ENCODE measurements around the gene SYF2. TPM values are rescaled to one million over a fixed set of nuclear protein-coding genes. Genes with fewer than 3 reads are reported as not detected.
"Not testable (repeated sequence)": the region's sequence is repeated elsewhere in the genome, so short reads cannot be mapped to it uniquely, and the experiment has no call there.

Gene SYF2
- total RNA-seq, 1 experiment from 2014 or later: 18.5 TPM

- no peak for DNase-seq (ENCODE audit: low spot score)
Observed at GRCh38 chr1:25246600-25247023, 14.3 kb upstream of the SYF2 start.

- DNase-seq (ENCODE audit: low spot score): peak; percentile 70
Observed at GRCh38 chr1:25245809-25246599, 13.7 kb upstream of the SYF2 start.

- DNase-seq (ENCODE audit: low spot score): no peak
Observed at GRCh38 chr1:25245393-25245792, 13.1 kb upstream of the SYF2 start.

GRCh38 chr1:25243907-25244306, 11.6 kb upstream of the SYF2 start:
- DNase-seq (ENCODE audit: low spot score): no peak

GRCh38 chr1:25239681-25240541, 7.6 kb upstream of the SYF2 start:
- DNase-seq (ENCODE audit: low spot score): peak; percentile 97

- DNase-seq (ENCODE audit: low spot score): no peak
Observed at GRCh38 chr1:25238046-25238445, 5.7 kb upstream of the SYF2 start.

GRCh38 chr1:25236261-25236660, 4.0 kb upstream of the SYF2 start:
- not testable (repeated sequence) for DNase-seq (ENCODE audit: low spot score)

GRCh38 chr1:25235411-25235810, 3.1 kb upstream of the SYF2 start:
- DNase-seq (ENCODE audit: low spot score): not testable (repeated sequence)

- peak; percentile 72 for DNase-seq (ENCODE audit: low spot score)
Observed at GRCh38 chr1:25232866-25233784, 823 bp upstream of the SYF2 start.

- no peak for DNase-seq (ENCODE audit: low spot score)
Observed at GRCh38 chr1:25223471-25223870, 8.8 kb downstream of the SYF2 start.

- no peak for DNase-seq (ENCODE audit: low spot score)
Observed at GRCh38 chr1:25222606-25223005, 9.7 kb downstream of the SYF2 start.

- DNase-seq (ENCODE audit: low spot score): peak; percentile 68
Observed at GRCh38 chr1:25220666-25221065, 11.6 kb downstream of the SYF2 start.

GRCh38 chr1:25219661-25220251, 12.5 kb downstream of the SYF2 start:
- DNase-seq (ENCODE audit: low spot score): peak; percentile 23

- no peak for DNase-seq (ENCODE audit: low spot score)
Observed at GRCh38 chr1:25217598-25218232, 14.6 kb downstream of the SYF2 start.

GRCh38 chr1:25217015-25217414, 15.3 kb downstream of the SYF2 start:
- DNase-seq (ENCODE audit: low spot score): no peak

GRCh38 chr1:25216123-25216522, 16.2 kb downstream of the SYF2 start:
- DNase-seq (ENCODE audit: low spot score): no peak

- DNase-seq (ENCODE audit: low spot score): no peak
Observed at GRCh38 chr1:25212725-25213124, 19.6 kb downstream of the SYF2 start.

GRCh38 chr1:25210728-25211127, 21.6 kb downstream of the SYF2 start:
- no peak for DNase-seq (ENCODE audit: low spot score)

- DNase-seq (ENCODE audit: low spot score): no peak
Observed at GRCh38 chr1:25209516-25209915, 22.8 kb downstream of the SYF2 start.

GRCh38 chr1:25208561-25209222, 23.6 kb downstream of the SYF2 start:
- DNase-seq (ENCODE audit: low spot score): no peak

Measured in HT-29 (cell line).